IPS DF 4.7 (cell line): Measurements from ENCODE around the gene PRTFDC1.

Experiments used
- DNase-seq: peaks from one replicate; pipeline ENCODE4 v3.0.0-alpha.2; 2013; ENCODE audit warnings: low spot score; ENCODE audit errors: extremely low read depth

PRTFDC1 gene

GRCh38 chr10:24882047-24882698, 70.2 kb downstream of the PRTFDC1 start:
- no peak for DNase-seq

- no peak for DNase-seq
Observed at GRCh38 chr10:24879861-24880260, 72.5 kb downstream of the PRTFDC1 start.

- no peak for DNase-seq
Observed at GRCh38 chr10:24874133-24874532, 78.3 kb downstream of the PRTFDC1 start.

GRCh38 chr10:24873281-24873683, 79.1 kb downstream of the PRTFDC1 start:
- DNase-seq, result no peak

- no peak for DNase-seq
Observed at GRCh38 chr10:24872790-24873182, 79.6 kb downstream of the PRTFDC1 start.

GRCh38 chr10:24872049-24872789, 80.2 kb downstream of the PRTFDC1 start:
- no peak for DNase-seq

GRCh38 chr10:24871011-24871935, 81.1 kb downstream of the PRTFDC1 start:
- DNase-seq, result no peak

GRCh38 chr10:24869354-24870015, 82.9 kb downstream of the PRTFDC1 start:
- no peak for DNase-seq

GRCh38 chr10:24866604-24867583, 85.5 kb downstream of the PRTFDC1 start:
- DNase-seq, result no peak

- no peak for DNase-seq
Observed at GRCh38 chr10:24865783-24866182, 86.6 kb downstream of the PRTFDC1 start.

- DNase-seq, result no peak
Observed at GRCh38 chr10:24862589-24862988, 89.8 kb downstream of the PRTFDC1 start.

GRCh38 chr10:24858288-24859270, 93.8 kb downstream of the PRTFDC1 start:
- no peak for DNase-seq

GRCh38 chr10:24857031-24857725, 95.2 kb downstream of the PRTFDC1 start:
- DNase-seq, result no peak

GRCh38 chr10:24854256-24854655, 98.2 kb downstream of the PRTFDC1 start:
- DNase-seq, result no peak

- no peak for DNase-seq
Observed at GRCh38 chr10:24853661-24854060, 98.7 kb downstream of the PRTFDC1 start.

GRCh38 chr10:24851629-24852028, 100.8 kb downstream of the PRTFDC1 start:
- DNase-seq, result no peak

GRCh38 chr10:24850727-24851296, 101.6 kb downstream of the PRTFDC1 start:
- no peak for DNase-seq
